H9 (cell line): ENCODE measurements around the gene PCA3. TPM values are rescaled to one million over a fixed set of nuclear protein-coding genes. Genes with fewer than 3 reads are reported as not detected.

Experiments
- DNase-seq: peaks from one replicate; pipeline ENCODE4 v3.0.0-alpha.2; 2017
- H2AFZ ChIP-seq: one replicate; pipeline ENCODE4 v1.6.1; 2013; ENCODE audit warnings: mild to moderate bottlenecking, low read length, control low read depth, moderate library complexity
- H2AK5ac ChIP-seq: 2 replicates; pipeline ENCODE4 v1.6.1; 2013; ENCODE audit warnings: low read length, control low read depth, mixed read lengths; ENCODE audit not compliant: insufficient read length
- H2BK120ac ChIP-seq: one replicate; pipeline ENCODE4 v1.6.1; 2013; ENCODE audit warnings: low read depth, mild to moderate bottlenecking, low read length, control low read depth, inconsistent platforms; ENCODE audit not compliant: poor library complexity, severe bottlenecking
- H2BK12ac ChIP-seq: 2 replicates; pipeline ENCODE4 v1.6.1; 2013; ENCODE audit warnings: low read length, control low read depth, mixed read lengths, low read depth; ENCODE audit not compliant: insufficient read length
- H2BK15ac ChIP-seq: 2 replicates; pipeline ENCODE4 v1.6.1; 2013; ENCODE audit warnings: low read depth, low read length, control low read depth
- H2BK20ac ChIP-seq: one replicate; pipeline ENCODE4 v1.6.1; 2013; ENCODE audit warnings: low read depth, mild to moderate bottlenecking, low read length, control low read depth, inconsistent platforms; ENCODE audit not compliant: poor library complexity, severe bottlenecking
- H2BK5ac ChIP-seq: 2 replicates; pipeline ENCODE4 v1.6.1; 2013; ENCODE audit warnings: low read length, control low read depth, mixed read lengths; ENCODE audit not compliant: insufficient read length
- H3K14ac ChIP-seq: 2 replicates; pipeline ENCODE4 v1.6.1; 2013; ENCODE audit warnings: low read length, control low read depth; ENCODE audit not compliant: insufficient read depth
- H3K18ac ChIP-seq: 2 replicates; pipeline ENCODE4 v1.6.1; 2013; ENCODE audit warnings: low read depth, mild to moderate bottlenecking, mixed read lengths, low read length, control low read depth; ENCODE audit not compliant: insufficient read length
- H3K23ac ChIP-seq: 2 replicates; pipeline ENCODE4 v1.6.1; 2013; ENCODE audit warnings: low read length, control low read depth, mixed read lengths, low read depth; ENCODE audit not compliant: insufficient read length
- H3K23me2 ChIP-seq: 2 replicates; pipeline ENCODE4 v1.6.1; 2013; ENCODE audit warnings: low read depth, mild to moderate bottlenecking, mixed read lengths, low read length, control low read depth; ENCODE audit not compliant: insufficient read length, poor library complexity, severe bottlenecking
- H3K27ac ChIP-seq: 2 replicates; pipeline ENCODE4 v1.5.1; 2013; ENCODE audit warnings: low read length, control low read depth, mixed read lengths, low read depth; ENCODE audit not compliant: insufficient read length
- H3K27me3 ChIP-seq: 2 replicates; pipeline ENCODE4 v1.6.1; 2013; ENCODE audit warnings: low read length, control low read depth, inconsistent platforms; ENCODE audit not compliant: insufficient read depth
- H3K4ac ChIP-seq: 2 replicates; pipeline ENCODE4 v1.6.1; 2013; ENCODE audit warnings: low read depth, mild to moderate bottlenecking, control low read depth, inconsistent platforms, low read length, moderate library complexity
- H3K4me1 ChIP-seq: 2 replicates; pipeline ENCODE4 v1.6.1; 2013; ENCODE audit warnings: low read length, control low read depth, inconsistent platforms; ENCODE audit not compliant: insufficient read depth
- H3K4me2 ChIP-seq: 2 replicates; pipeline ENCODE4 v1.6.1; 2013; ENCODE audit warnings: low read length, control low read depth, mixed read lengths; ENCODE audit not compliant: insufficient read length, insufficient read depth
- H3K56ac ChIP-seq: 2 replicates; pipeline ENCODE4 v1.6.1; 2013; ENCODE audit warnings: low read depth, mild to moderate bottlenecking, mixed read lengths, low read length, control low read depth; ENCODE audit not compliant: insufficient read length
- H3K79me1 ChIP-seq: 2 replicates; pipeline ENCODE4 v1.6.1; 2013; ENCODE audit warnings: low read depth, mild to moderate bottlenecking, moderate library complexity, low read length, control low read depth, inconsistent platforms; ENCODE audit not compliant: insufficient read depth, poor library complexity, severe bottlenecking
- H3K79me2 ChIP-seq: 2 replicates; pipeline ENCODE4 v1.6.1; 2013; ENCODE audit warnings: low read length, control low read depth, inconsistent platforms; ENCODE audit not compliant: insufficient read depth
- H3K9ac ChIP-seq: 2 replicates; pipeline ENCODE4 v1.6.1; 2013; ENCODE audit warnings: low read length, control low read depth, mixed read lengths; ENCODE audit not compliant: insufficient read length; ENCODE audit errors: extremely low read depth
- H3K9me3 ChIP-seq: one replicate; pipeline ENCODE4 v1.6.1; 2013; ENCODE audit warnings: low read depth, low read length, inconsistent platforms; ENCODE audit not compliant: control insufficient read depth
- H3T11ph ChIP-seq: one replicate; pipeline ENCODE4 v1.6.1; 2013; ENCODE audit warnings: mild to moderate bottlenecking, low read length, control low read depth, inconsistent platforms
- H4K20me1 ChIP-seq: one replicate; pipeline ENCODE4 v1.6.1; 2013; ENCODE audit not compliant: control insufficient read depth, insufficient read length, insufficient read depth
- H4K5ac ChIP-seq: 2 replicates; pipeline ENCODE4 v1.6.1; 2013; ENCODE audit warnings: low read depth, mild to moderate bottlenecking, mixed read lengths, low read length, control low read depth; ENCODE audit not compliant: insufficient read length
- H4K8ac ChIP-seq: replicated peaks from 2 replicates; pipeline ENCODE4 v1.6.1; 2013; ENCODE audit warnings: low read length, control low read depth, mixed read lengths, low read depth; ENCODE audit not compliant: insufficient read length
- H4K91ac ChIP-seq: 2 replicates; pipeline ENCODE4 v1.6.1; 2013; ENCODE audit warnings: low read depth, mild to moderate bottlenecking, moderate library complexity, mixed read lengths, low read length, control low read depth; ENCODE audit not compliant: insufficient read length
- H3K27ac Mint-ChIP-seq, 3 experiments: 2 replicates in 2 of 3; 3 replicates in 1 of 3; pipeline ENCODE4 v1.8.0; 2020 to 2021; ENCODE audit warnings: mixed read lengths in 3 of 3, mild to moderate bottlenecking in 1 of 3, moderate library complexity in 1 of 3
- H3K27me3 Mint-ChIP-seq: 2 replicates; pipeline ENCODE4 v1.8.0; 2021; ENCODE audit warnings: low read depth, mild to moderate bottlenecking, moderate library complexity, mixed read lengths
- H3K36me3 Mint-ChIP-seq, 3 experiments: 2 replicates in 2 of 3; 3 replicates in 1 of 3; pipeline ENCODE4 v1.8.0; 2020 to 2021; ENCODE audit warnings: low read depth in 3 of 3, mixed read lengths in 3 of 3; ENCODE audit not compliant: insufficient read depth in 1 of 3
- H3K4me1 Mint-ChIP-seq, 2 experiments: 2 replicates each; pipeline ENCODE4 v1.8.0; 2020; ENCODE audit warnings: mixed read lengths in 2 of 2
- H3K4me3 Mint-ChIP-seq, 2 experiments: 2 replicates in 1 of 2; 3 replicates in 1 of 2; pipeline ENCODE4 v1.8.0; 2020 to 2021; ENCODE audit warnings: mild to moderate bottlenecking in 2 of 2, mixed read lengths in 2 of 2, moderate library complexity in 1 of 2
- H3K9me3 Mint-ChIP-seq, 2 experiments: 2 replicates in 1 of 2; 3 replicates in 1 of 2; pipeline ENCODE4 v1.8.0; 2020; ENCODE audit warnings: mild to moderate bottlenecking in 2 of 2, mixed read lengths in 2 of 2, moderate library complexity in 1 of 2
- CTCF ChIP-seq: fragments of 200-600 bp; sonication (generic); conservative IDR thresholded peaks from 3 replicates; pipeline ENCODE4 v1.8.0; 2021; ENCODE audit warnings: antibody characterized with exemption, mild to moderate bottlenecking
- WGBS: extraction: QIAGEN DNeasy Blood & Tissue Kit; methylation state at CpG from one replicate; pipeline ENCODE4 v1.1.7; 2013; ENCODE audit warnings: missing lambda C conversion rate, low lambda C conversion rate, mixed read lengths; ENCODE audit not compliant: insufficient read length; ENCODE audit errors: extremely low coverage; 5-methylcytosine and 5-hydroxymethylcytosine counted together
- total RNA-seq: library from RNA; stranded (reverse); gene quantifications from 2 replicates; pipeline ENCODE4 v1.2.1, GENCODE V29; 2021

The PCA3 gene
- total RNA-seq, 1 experiment from 2014 or later = not detected

GRCh38 chr9:76729116-76729515 is 35.1 kb upstream of the PCA3 start:
- no peak for TF ChIP-seq CTCF
- Histone ChIP-seq H3K9me3 (no peaks in the 10 kb centered on the region), H2AFZ (no peak overlapping the region), H3K27ac (no peak overlapping the region), H2BK20ac (no peak overlapping the region), H4K8ac (no peak overlapping the region), H3K4ac (no peak overlapping the region), H3K18ac (no peak overlapping the region), H4K20me1 (no peaks in the 10 kb centered on the region), H4K91ac (no peak overlapping the region), H3T11ph (no peak overlapping the region), H3K9ac (no peak overlapping the region), H2BK12ac (no peak overlapping the region), H2BK5ac (no peak overlapping the region), H3K23ac (no peak overlapping the region), H4K5ac (no peak overlapping the region), H2AK5ac (no peak overlapping the region), H2BK120ac (no peak overlapping the region), H3K79me2 (no peaks in the 10 kb centered on the region), H3K14ac (no peak overlapping the region), H3K27me3 (no peaks in the 10 kb centered on the region), H3K79me1 (no peaks in the 10 kb centered on the region), H3K4me2 (no peak overlapping the region), H3K4me1 (no peaks in the 10 kb centered on the region), H2BK15ac (no peak overlapping the region), H3K56ac (no peak overlapping the region), H3K23me2 (no peaks in the 10 kb centered on the region)
- H3K4me1 Mint-ChIP-seq = no peaks in the 10 kb centered on the region
- H3K27me3 Mint-ChIP-seq = no peaks in the 10 kb centered on the region; the same call in 1 of the 2 replicates
- no peaks in the 10 kb centered on the region for H3K9me3 Mint-ChIP-seq
- DNase-seq = no peak
- no peak overlapping the region for H3K4me3 Mint-ChIP-seq
- no peaks in the 10 kb centered on the region for H3K36me3 Mint-ChIP-seq
- no CpG with 5 or more reads among the region's 3 CpGs for WGBS
- no peak overlapping the region for H3K27ac Mint-ChIP-seq
